Memory B cell (primary cell): ENCODE measurements around the gene ZNF24.

ENCODE experiments used
- ATAC-seq: fragments of 150-1000 bp; cut with Tn5 transposase; 2 replicates; pipeline ENCODE4 v1.10.0; 2021; ENCODE audit warnings: low read depth, mild to moderate bottlenecking, moderate library complexity
- DNase-seq, 2 donors: peaks; one replicate each; pipeline ENCODE4 v3.0.0; 2022; ENCODE audit warnings: low spot score in 2 of 2
- H3K27ac Mint-ChIP-seq: one replicate; pipeline ENCODE4 v1.8.0; 2022; ENCODE audit warnings: mild to moderate bottlenecking, moderate library complexity, mixed read lengths
- H3K27me3 Mint-ChIP-seq: one replicate; pipeline ENCODE4 v1.8.0; 2022; ENCODE audit warnings: mixed read lengths
- H3K36me3 Mint-ChIP-seq: one replicate; pipeline ENCODE4 v1.8.0; 2022; ENCODE audit warnings: mild to moderate bottlenecking, mixed read lengths
- H3K4me1 Mint-ChIP-seq: one replicate; pipeline ENCODE4 v1.8.0; 2022; ENCODE audit warnings: mixed read lengths
- H3K4me3 Mint-ChIP-seq: one replicate; pipeline ENCODE4 v1.8.0; 2022; ENCODE audit warnings: mild to moderate bottlenecking, moderate library complexity, mixed read lengths
- H3K9me3 Mint-ChIP-seq: one replicate; pipeline ENCODE4 v1.8.0; 2022; ENCODE audit warnings: mixed read lengths

Gene ZNF24

GRCh38 chr18:35374708-35375107 is 30.5 kb upstream of the ZNF24 start:
- DNase-seq (no peak), ATAC-seq (no peak)
- Mint-ChIP-seq H3K27ac (no peak overlapping the region), H3K9me3 (no peaks in the 10 kb centered on the region), H3K27me3 (no peaks in the 10 kb centered on the region), H3K36me3 (peaks cover under 1% of the 10 kb centered on the region), H3K4me1 (peaks cover 4% of the 10 kb centered on the region), H3K4me3 (no peak overlapping the region)

GRCh38 chr18:35371412-35372195 is 27.4 kb upstream of the ZNF24 start:
- DNase-seq (no peak), ATAC-seq (no peak)
- no peaks in the 10 kb centered on the region for H3K9me3 Mint-ChIP-seq
- H3K27me3 Mint-ChIP-seq, result no peaks in the 10 kb centered on the region
- peaks cover 1% of the 10 kb centered on the region for H3K36me3 Mint-ChIP-seq
- no peak overlapping the region for H3K4me3 Mint-ChIP-seq
- H3K4me1 Mint-ChIP-seq, result peaks cover 4% of the 10 kb centered on the region
- H3K27ac Mint-ChIP-seq, result no peak overlapping the region

- Mint-ChIP-seq H3K4me3 (no peak overlapping the region), H3K36me3 (peaks cover 1% of the 10 kb centered on the region), H3K4me1 (no peaks in the 10 kb centered on the region), H3K9me3 (no peaks in the 10 kb centered on the region), H3K27me3 (peaks cover 2% of the 10 kb centered on the region), H3K27ac (no peak overlapping the region)
- no peak for DNase-seq
- no peak for ATAC-seq
These were observed 24.9 kb upstream of the ZNF24 start for GRCh38 chr18:35369126-35369525.

DNA sequence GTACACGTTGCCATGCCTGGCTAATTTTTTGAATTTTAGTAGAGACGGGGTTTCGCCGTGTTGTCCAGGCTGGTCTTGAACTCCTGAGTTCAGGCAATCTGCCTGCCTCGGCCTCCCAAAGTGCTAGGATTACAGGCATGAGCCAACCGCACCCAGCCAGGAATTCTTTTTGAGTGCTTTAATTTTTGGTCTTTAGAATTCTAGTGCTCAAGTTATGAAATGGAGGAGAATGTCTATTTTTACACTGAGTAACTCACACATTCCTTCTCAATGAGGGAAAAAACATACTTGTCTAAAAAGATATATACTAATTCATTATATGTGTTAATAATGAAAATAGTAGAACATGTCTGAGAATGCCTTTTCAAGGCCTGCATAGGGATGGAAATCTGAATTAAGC is 24.4 kb upstream of the ZNF24 start:
- Mint-ChIP-seq H3K27me3 (peaks cover 2% of the 10 kb centered on the region), H3K4me3 (no peak overlapping the region), H3K9me3 (no peaks in the 10 kb centered on the region), H3K27ac (no peak overlapping the region), H3K4me1 (no peaks in the 10 kb centered on the region), H3K36me3 (peaks cover 1% of the 10 kb centered on the region)
- no peak for DNase-seq
- no peak for ATAC-seq

GRCh38 chr18:35362531-35362930 is 18.3 kb upstream of the ZNF24 start:
- no peak overlapping the region for H3K4me3 Mint-ChIP-seq
- no peaks in the 10 kb centered on the region for H3K9me3 Mint-ChIP-seq
- H3K27me3 Mint-ChIP-seq, result peaks cover 6% of the 10 kb centered on the region
- H3K36me3 Mint-ChIP-seq, result no peaks in the 10 kb centered on the region
- DNase-seq (no peak), ATAC-seq (no peak)
- H3K27ac Mint-ChIP-seq, result no peak overlapping the region
- H3K4me1 Mint-ChIP-seq, result no peaks in the 10 kb centered on the region

- no peak overlapping the region for H3K4me3 Mint-ChIP-seq
- no peak overlapping the region for H3K27ac Mint-ChIP-seq
- H3K4me1 Mint-ChIP-seq, result no peaks in the 10 kb centered on the region
- H3K9me3 Mint-ChIP-seq, result no peaks in the 10 kb centered on the region
- ATAC-seq, result no peak
- no peak for DNase-seq
- no peaks in the 10 kb centered on the region for H3K36me3 Mint-ChIP-seq
- peaks cover 6% of the 10 kb centered on the region for H3K27me3 Mint-ChIP-seq
These were observed 17.5 kb upstream of the ZNF24 start for GRCh38 chr18:35361570-35362321.

GRCh38 chr18:35355140-35355618 is 11.0 kb upstream of the ZNF24 start:
- Mint-ChIP-seq H3K27me3 (no peaks in the 10 kb centered on the region), H3K4me3 (no peak overlapping the region), H3K4me1 (peaks cover 3% of the 10 kb centered on the region), H3K36me3 (peaks cover 6% of the 10 kb centered on the region), H3K9me3 (peaks cover 7% of the 10 kb centered on the region), H3K27ac (no peak overlapping the region)
- ATAC-seq, result peak; percentile 100
- DNase-seq, result peak; percentile 49 to 68

DNA sequence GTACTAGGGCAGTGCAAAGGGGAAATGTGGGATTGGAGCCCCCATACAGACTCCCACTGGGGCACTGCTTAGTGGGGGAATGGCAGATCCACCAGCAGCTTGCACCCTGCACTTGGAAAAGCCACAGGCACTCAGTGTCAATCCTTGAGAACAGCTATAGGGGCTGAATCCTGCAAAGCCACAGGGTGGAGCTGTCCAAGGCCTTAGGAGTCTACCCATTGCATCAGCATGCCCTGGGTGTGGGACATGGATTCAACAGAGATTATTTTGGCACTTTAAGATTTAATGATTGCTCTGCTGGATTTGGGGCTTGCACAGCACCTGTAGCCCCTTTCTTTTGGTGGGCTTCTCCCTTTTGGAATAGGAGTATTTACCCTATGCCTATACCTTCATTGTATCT is 8.6 kb upstream of the ZNF24 start:
- no peak overlapping the region for H3K27ac Mint-ChIP-seq
- H3K9me3 Mint-ChIP-seq, result peaks cover 7% of the 10 kb centered on the region
- no peaks in the 10 kb centered on the region for H3K27me3 Mint-ChIP-seq
- no peak overlapping the region for H3K4me3 Mint-ChIP-seq
- ATAC-seq (no peak), DNase-seq (no peak)
- H3K4me1 Mint-ChIP-seq, result peaks cover 3% of the 10 kb centered on the region
- H3K36me3 Mint-ChIP-seq, result peaks cover 6% of the 10 kb centered on the region

- no peak for DNase-seq
- H3K36me3 Mint-ChIP-seq, result peaks cover 6% of the 10 kb centered on the region
- H3K27ac Mint-ChIP-seq, result no peak overlapping the region
- ATAC-seq, result no peak
- no peak overlapping the region for H3K4me3 Mint-ChIP-seq
- H3K9me3 Mint-ChIP-seq, result peaks cover 7% of the 10 kb centered on the region
- H3K27me3 Mint-ChIP-seq, result no peaks in the 10 kb centered on the region
- H3K4me1 Mint-ChIP-seq, result peaks cover 3% of the 10 kb centered on the region
These were observed 8.1 kb upstream of the ZNF24 start for GRCh38 chr18:35352283-35352682.

DNA sequence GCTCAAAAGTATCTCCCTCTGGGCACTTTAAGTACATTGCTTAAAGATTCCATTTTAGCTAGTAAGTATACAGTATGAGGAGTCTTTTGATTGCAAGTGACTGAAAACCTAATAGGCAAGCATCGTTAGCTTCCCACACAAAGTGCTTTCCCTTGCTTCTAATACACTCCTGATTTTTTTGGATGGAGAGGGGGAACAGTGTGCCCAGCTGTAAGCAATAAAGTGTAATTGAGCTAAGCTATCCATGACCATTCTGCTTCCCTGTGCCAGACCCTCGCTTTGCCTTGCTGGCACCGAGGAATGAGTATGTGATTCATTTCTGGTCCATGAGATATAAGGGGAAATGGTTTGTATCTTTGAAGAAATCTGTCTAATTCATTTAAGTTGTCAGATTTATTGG is 3.8 kb upstream of the ZNF24 start:
- Mint-ChIP-seq H3K27me3 (no peaks in the 10 kb centered on the region), H3K4me1 (peaks cover 19% of the 10 kb centered on the region), H3K4me3 (no peak overlapping the region), H3K27ac (no peak overlapping the region), H3K9me3 (peaks cover 7% of the 10 kb centered on the region), H3K36me3 (peaks cover 7% of the 10 kb centered on the region)
- DNase-seq, result no peak
- ATAC-seq, result no peak

DNA sequence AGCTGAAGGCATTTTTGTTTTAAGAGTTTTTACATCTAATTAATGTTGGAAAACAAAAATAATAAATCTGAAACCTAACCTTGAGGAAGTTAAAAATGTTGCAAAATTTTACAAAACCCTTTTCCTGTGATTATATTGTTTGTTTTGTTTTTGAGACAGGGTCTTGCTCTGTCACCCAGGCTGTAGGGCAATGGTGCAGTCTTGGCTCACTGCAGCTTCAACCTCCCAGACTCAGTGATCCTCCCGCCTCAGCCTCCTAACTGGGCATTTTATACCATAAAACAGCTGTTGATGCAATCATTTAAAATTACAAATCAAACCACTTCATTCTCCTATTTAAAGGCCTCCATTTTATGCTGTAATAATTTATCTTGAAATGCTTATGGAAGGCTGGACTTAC is 1.7 kb upstream of the ZNF24 start:
- no peak for DNase-seq
- peak overlapping the region; percentile 94 for H3K4me3 Mint-ChIP-seq
- peaks cover 28% of the 10 kb centered on the region for H3K4me1 Mint-ChIP-seq
- no peak for ATAC-seq
- H3K27me3 Mint-ChIP-seq, result no peaks in the 10 kb centered on the region
- peaks cover 5% of the 10 kb centered on the region for H3K36me3 Mint-ChIP-seq
- H3K9me3 Mint-ChIP-seq, result no peaks in the 10 kb centered on the region
- peak overlapping the region; percentile 95 for H3K27ac Mint-ChIP-seq

- Mint-ChIP-seq H3K27ac (peak overlapping the region; percentile 95), H3K9me3 (no peaks in the 10 kb centered on the region), H3K36me3 (peaks cover 5% of the 10 kb centered on the region), H3K4me1 (peaks cover 28% of the 10 kb centered on the region), H3K4me3 (peak overlapping the region; percentile 94), H3K27me3 (no peaks in the 10 kb centered on the region)
- ATAC-seq (peak; percentile 20), DNase-seq (peak; percentile 23)
These were observed 1.3 kb upstream of the ZNF24 start for GRCh38 chr18:35345460-35345921.

GRCh38 chr18:35344736-35345459 is 678 bp upstream of the ZNF24 start:
- no peaks in the 10 kb centered on the region for H3K9me3 Mint-ChIP-seq
- ATAC-seq (no peak), DNase-seq (peak in 1 of 2 donors; percentile 6)
- peak overlapping the region; percentile 94 for H3K4me3 Mint-ChIP-seq
- peaks cover 31% of the 10 kb centered on the region for H3K4me1 Mint-ChIP-seq
- H3K27ac Mint-ChIP-seq, result peak overlapping the region; percentile 95
- peaks cover 8% of the 10 kb centered on the region for H3K36me3 Mint-ChIP-seq
- no peaks in the 10 kb centered on the region for H3K27me3 Mint-ChIP-seq

GRCh38 chr18:35343488-35343935 is 708 bp downstream of the ZNF24 start:
- peak overlapping the region; percentile 94 for H3K4me3 Mint-ChIP-seq
- H3K4me1 Mint-ChIP-seq, result peaks cover 41% of the 10 kb centered on the region
- peak overlapping the region; percentile 95 for H3K27ac Mint-ChIP-seq
- no peaks in the 10 kb centered on the region for H3K27me3 Mint-ChIP-seq
- DNase-seq (no peak), ATAC-seq (peak; percentile 1)
- peaks cover 19% of the 10 kb centered on the region for H3K36me3 Mint-ChIP-seq
- no peaks in the 10 kb centered on the region for H3K9me3 Mint-ChIP-seq
